Heart right ventricle (tissue), 16 donors: ENCODE results near the gene RNF225. TPM values are rescaled to one million over a fixed set of nuclear protein-coding genes. Genes with fewer than 3 reads are reported as not detected.
A peak's percentile ranks its signal among the peaks of the same experiment; 100 is the strongest.

ENCODE experiments used
- ATAC-seq, 8 donors: fragments of 200-7000 bp; cut with Tn5 transposase; one replicate each; pipeline ENCODE4 v1.9.1; 2020; ENCODE audit warnings: mild to moderate bottlenecking in 8 of 8, moderate library complexity in 8 of 8, moderate number of reproducible peaks in 1 of 8
- DNase-seq, 2 donors: peaks; one replicate each; pipeline ENCODE4 v3.0.0-alpha.2; 2020
- H3K27ac ChIP-seq, 10 donors: fragments of 200-600 bp; sonication (generic) in 2 of 10; one replicate each; pipeline versions ENCODE4 v1.5.0 to v1.8.0; 2020 to 2022; ENCODE audit warnings: mild to moderate bottlenecking in 3 of 10
- H3K27me3 ChIP-seq, 7 donors: fragments of 200-600 bp; one replicate each; pipeline ENCODE4 v1.8.0; 2021 to 2022; ENCODE audit warnings: mild to moderate bottlenecking in 2 of 7
- H3K36me3 ChIP-seq, 9 donors: fragments of 200-600 bp; sonication (generic) in 1 of 9; one replicate each; pipeline versions ENCODE4 v1.5.0 to v1.8.0; 2020 to 2022; ENCODE audit warnings: mild to moderate bottlenecking in 2 of 9
- H3K4me1 ChIP-seq, 9 donors: fragments of 200-600 bp; sonication (generic) in 1 of 9; one replicate each; pipeline versions ENCODE4 v1.5.0 to v1.8.0; 2020 to 2022; ENCODE audit warnings: mild to moderate bottlenecking in 4 of 9
- H3K4me3 ChIP-seq, 10 donors: fragments of 200-600 bp; sonication (generic) in 2 of 10; one replicate each; pipeline versions ENCODE4 v1.5.0 to v1.8.0; 2020 to 2022; ENCODE audit warnings: mild to moderate bottlenecking in 7 of 10, moderate library complexity in 2 of 10
- H3K9me3 ChIP-seq, 11 donors: fragments of 200-600 bp in 10 of 11; sonication (generic) in 2 of 11; one replicate each; pipeline versions ENCODE4 v1.5.0 to v1.8.0; 2013 to 2022; ENCODE audit warnings: mild to moderate bottlenecking in 2 of 11, control low read depth in 1 of 11, moderate library complexity in 1 of 11
- WGBS, 2 donors: extraction: QIAGEN DNeasy Blood & Tissue Kit; methylation state at CpG; one replicate each; pipeline ENCODE4 v1.1.7; 2013; ENCODE audit warnings: inconsistent platforms in 1 of 2; 5-methylcytosine and 5-hydroxymethylcytosine counted together
- intact Hi-C, 10 donors: fragments of 100-400 bp; cut with DNase I; formaldehyde crosslinking; loops; one replicate each; pipeline versions ENCODE4 v1.11.1 to v1.14.2; 2022
- polyA plus RNA-seq, 2 donors: library from polyadenylated mRNA; stranded (reverse); fragments of 200-250 nt; gene quantifications; one replicate each; pipeline ENCODE4 v1.2.3, GENCODE V29; 2013
- total RNA-seq, 10 donors: library from RNA; stranded (reverse); fragmentation: NEBNext Ultra II Directional in 3 of 10; extraction: Animal tissue kit (Norgen Biotek cat#: 25700) in 3 of 10; gene quantifications; one replicate each; pipeline versions ENCODE4 v1.2.1 to v1.2.4, GENCODE V29; 2021 to 2023
- TF ChIP-seq, protein P1 (sequence below), 9 donors: fragments of 200-600 bp; sonication (generic) in 2 of 9; IDR thresholded peaks; one replicate each; pipeline versions ENCODE4 v1.5.0 to v1.8.0; 2021 to 2022; ENCODE audit warnings: antibody characterized with exemption in 9 of 9, mild to moderate bottlenecking in 5 of 9, moderate library complexity in 1 of 9
- donor health status: Arrhythmogenic right ventricular cardiomyopathy.
- donor health status: ischemic (EF 13 %, LVEDD 7.1; RV severe dilation, severe dysfunction).
- donor health status: healthy with polysubstance abuse.
- donor health status: DM: no; HTN: yes; CAD: no.
- donor health status: DM: no; HTN: no; CAD: no.
- donor health status: ischemic (EF 25% LVEDD 6.9; RV normal size, moderate dysfunction).
- donor health status: ischemic (EF 25% LVEDD 5.7; RV mildly dilated, moderate dysfunction).
- donor health status: healthy.
- donor health status: DM: yes; HTN: yes; CAD: no.
- donor health status: Ischemic cardiomyopathy.
- donor health status: ischemic (EF 35%, LVEDD 5.7; RV mildly dilated, moderate dysfunction).
- donor health status: nonischemic (EF 11% LVEDD 7.7; RV severe dilation, severe dysfunction).
- donor health status: DM: yes; HTN: yes; CAD: no.
- donor health status: PGD.
- donor health status: ischemic (EF 29% LVEDD 5.4; RV normal size, mild dysfunction).
- donor health status: nonischemic (EF 23%, LVEDD 6.1; RV moderate dilation, normal function).

The RNF225 gene
- total and polyA plus RNA-seq, 12 donors, result not detected

DNA sequence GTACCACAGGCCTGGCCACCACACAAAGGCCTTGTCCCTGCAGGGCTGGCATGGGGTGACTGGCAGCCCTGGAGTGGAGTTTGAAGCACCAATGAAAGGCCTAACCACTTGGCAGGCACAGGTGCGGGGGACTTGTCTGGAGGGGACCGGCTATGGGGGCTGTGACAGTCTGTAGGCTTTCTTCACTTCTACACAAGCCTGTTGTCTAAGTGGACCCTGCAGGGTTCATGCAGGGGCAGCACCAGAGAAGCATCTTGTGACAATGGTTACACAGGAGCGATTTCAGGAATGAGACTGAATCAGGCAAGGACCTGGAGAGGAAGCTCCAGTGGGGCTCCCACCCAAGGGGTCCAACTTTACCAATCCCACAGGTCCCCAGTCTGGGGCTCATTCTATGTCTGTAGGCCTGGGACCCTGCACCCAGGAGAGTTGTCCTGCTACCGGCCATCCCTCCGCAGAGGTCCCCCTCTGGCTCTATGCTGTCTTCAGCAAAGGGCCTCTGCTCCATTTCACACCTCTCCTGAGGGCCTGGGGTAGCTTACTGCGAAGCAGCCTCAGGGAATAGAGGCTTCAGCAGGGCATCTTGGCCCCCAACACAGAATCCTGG lies 12.4 kb upstream of the RNF225 start:
- Histone ChIP-seq H3K4me1 (peaks cover 21 to 51% (median 38%) of the 10 kb centered on the region in 9 donors), H3K4me3 (no peak overlapping the region), H3K36me3 (peaks cover 0 to 3% (median 1%) of the 10 kb centered on the region in 9 donors), H3K9me3 (no peaks in the 10 kb centered on the region), H3K27ac (no peak overlapping the region), H3K27me3 (no peaks in the 10 kb centered on the region)
- 91 to 92% methylated on average over 6 of the region's 6 CpGs for WGBS, 2 donors
- intact Hi-C loops, result no loop called here
- ATAC-seq, result no peak
- DNase-seq, result no peak
- TF ChIP-seq, protein P1, sequence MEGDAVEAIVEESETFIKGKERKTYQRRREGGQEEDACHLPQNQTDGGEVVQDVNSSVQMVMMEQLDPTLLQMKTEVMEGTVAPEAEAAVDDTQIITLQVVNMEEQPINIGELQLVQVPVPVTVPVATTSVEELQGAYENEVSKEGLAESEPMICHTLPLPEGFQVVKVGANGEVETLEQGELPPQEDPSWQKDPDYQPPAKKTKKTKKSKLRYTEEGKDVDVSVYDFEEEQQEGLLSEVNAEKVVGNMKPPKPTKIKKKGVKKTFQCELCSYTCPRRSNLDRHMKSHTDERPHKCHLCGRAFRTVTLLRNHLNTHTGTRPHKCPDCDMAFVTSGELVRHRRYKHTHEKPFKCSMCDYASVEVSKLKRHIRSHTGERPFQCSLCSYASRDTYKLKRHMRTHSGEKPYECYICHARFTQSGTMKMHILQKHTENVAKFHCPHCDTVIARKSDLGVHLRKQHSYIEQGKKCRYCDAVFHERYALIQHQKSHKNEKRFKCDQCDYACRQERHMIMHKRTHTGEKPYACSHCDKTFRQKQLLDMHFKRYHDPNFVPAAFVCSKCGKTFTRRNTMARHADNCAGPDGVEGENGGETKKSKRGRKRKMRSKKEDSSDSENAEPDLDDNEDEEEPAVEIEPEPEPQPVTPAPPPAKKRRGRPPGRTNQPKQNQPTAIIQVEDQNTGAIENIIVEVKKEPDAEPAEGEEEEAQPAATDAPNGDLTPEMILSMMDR (IDR thresholded peaks at IDR 0.05), result no peak

GRCh38 chr19:58385313-58385890 lies 10.1 kb upstream of the RNF225 start:
- Histone ChIP-seq H3K27ac (peak overlapping the region in 6 of 10 donors; percentile 92 to 99 (median 98)), H3K27me3 (no peaks in the 10 kb centered on the region), H3K4me1 (peaks cover 17 to 57% (median 39%) of the 10 kb centered on the region in 9 donors), H3K36me3 (peaks cover 0 to 26% (median 6%) of the 10 kb centered on the region in 9 donors), H3K4me3 (peak overlapping the region in 7 of 10 donors; percentile 63 to 92 (median 87)), H3K9me3 (no peaks in the 10 kb centered on the region)
- WGBS, 2 donors, result 87 to 88% methylated on average over 9 of the region's 9 CpGs
- intact Hi-C loops, result no loop called here
- no peak for DNase-seq
- ATAC-seq, result no peak
- TF ChIP-seq, protein P1 (IDR thresholded peaks at IDR 0.05), result no peak

- H3K4me1 ChIP-seq, result peaks cover 17 to 60% (median 39%) of the 10 kb centered on the region in 9 donors
Measured at GRCh38 chr19:58385891-58386575, 9.4 kb upstream of the RNF225 start.

More at GRCh38 chr19:58385891-58386575, 9.4 kb upstream of the RNF225 start:
- H3K27me3 ChIP-seq, result no peaks in the 10 kb centered on the region
- H3K4me3 ChIP-seq, result peak overlapping the region; percentile 63 to 92 (median 86)
- H3K27ac ChIP-seq, result peak overlapping the region; percentile 90 to 100 (median 98)
- ATAC-seq (peak; percentile 2 to 32 (median 6)), DNase-seq (no peak)
- WGBS, 2 donors, result 11 to 15% methylated on average over 32 to 36 of the region's 36 CpGs
- H3K36me3 ChIP-seq, result peaks cover 0 to 32% (median 10%) of the 10 kb centered on the region in 9 donors
- intact Hi-C loops, result loop anchor here in 2 of 10 donors (2.0 kb wide), 2 partner anchors 15 to 59 kb away; partner anchors contain the start of gene ZSCAN22 (in 1 of the 2)
- TF ChIP-seq, protein P1 (IDR thresholded peaks at IDR 0.05), result no peak
- H3K9me3 ChIP-seq, result no peaks in the 10 kb centered on the region
